ENCODE measurements around the gene SLC16A3. TPM values are rescaled to one million over a fixed set of nuclear protein-coding genes. Genes with fewer than 3 reads are reported as not detected.
A peak's percentile ranks its signal among the peaks of the same experiment; 100 is the strongest.

SLC16A3 gene
- total RNA-seq, 4 donors from 2014 or later = 11.2 to 38.5 (median 22.1) TPM

DNA sequence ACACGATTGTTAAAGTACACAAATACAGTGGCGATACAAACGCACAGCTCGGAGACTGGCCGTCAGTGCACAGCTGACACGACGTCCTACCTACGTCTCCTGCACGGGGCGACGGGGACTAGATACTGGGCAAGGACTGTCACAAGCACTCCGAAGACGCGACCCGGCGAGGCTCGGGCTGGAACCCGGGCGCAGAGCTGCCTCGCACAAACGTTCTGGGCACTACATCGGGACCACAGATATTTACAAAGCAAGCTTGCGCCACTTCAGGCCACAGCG lies 13.8 kb downstream of the SLC16A3 start:
- no peaks in the 10 kb centered on the region for H3K9me3 ChIP-seq
- peak overlapping the region in 1 of 2 donors; percentile 13 for H3K4me3 ChIP-seq
- H3K4me1 ChIP-seq = peaks cover 12 to 100% (median 77%) of the 10 kb centered on the region in 3 donors
- peaks cover 0 to 63% of the 10 kb centered on the region in 2 donors for H3K36me3 ChIP-seq
- TF ChIP-seq CTCF (IDR thresholded peaks at IDR 0.05) = no peak
- TF ChIP-seq POLR2AphosphoS5 (IDR thresholded peaks at IDR 0.05) = no peak
- no peak for TF ChIP-seq EP300 (IDR thresholded peaks at IDR 0.05)
- TF ChIP-seq POLR2A (IDR thresholded peaks at IDR 0.05) = no peak
- peak overlapping the region; percentile 13 to 86 (median 83) for H3K27ac ChIP-seq
- no peak for ATAC-seq
- WGBS, 2 donors (ENCODE audit: low coverage in 1 of 2) = 30 to 70% methylated on average over 8 to 10 of the region's 24 CpGs
- no peaks in the 10 kb centered on the region for H3K27me3 ChIP-seq

DNA sequence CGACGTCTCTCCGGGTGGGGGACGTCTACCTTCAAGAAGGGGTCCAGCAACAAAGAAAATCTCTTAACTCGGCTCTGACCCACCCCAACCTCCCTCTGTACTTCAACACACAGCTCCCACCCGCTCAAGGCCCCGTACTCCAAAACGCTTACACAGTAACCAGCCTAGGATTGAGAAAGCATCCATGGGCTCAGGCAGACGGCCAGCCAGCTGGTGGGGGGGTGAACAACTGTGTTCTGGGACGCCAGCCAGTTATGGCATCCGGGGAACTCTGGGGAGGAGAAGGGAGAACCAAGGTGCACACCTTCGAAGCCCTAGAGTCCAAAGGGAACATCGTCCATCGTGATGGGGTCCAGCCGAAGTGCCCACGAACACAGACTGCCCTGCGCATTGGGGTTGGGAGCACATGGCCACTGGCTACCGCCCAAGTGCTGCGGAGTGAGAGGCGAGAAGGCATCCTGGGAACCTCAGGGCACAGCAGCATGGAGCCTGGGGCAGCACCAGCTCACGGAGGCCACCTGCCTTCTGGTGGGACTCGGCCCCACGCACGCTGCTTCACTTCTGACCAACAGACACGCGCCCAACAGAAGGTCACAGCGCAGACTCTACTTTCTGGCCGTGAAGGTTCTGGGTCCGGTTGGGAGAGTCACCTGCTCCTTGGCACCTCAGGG lies 14.3 kb downstream of the SLC16A3 start:
- WGBS, 2 donors (ENCODE audit: low coverage in 1 of 2) = 30 to 44% methylated on average over 3 to 7 of the region's 29 CpGs
- TF ChIP-seq POLR2A (IDR thresholded peaks at IDR 0.05) (no peak), POLR2AphosphoS5 (IDR thresholded peaks at IDR 0.05) (peak; percentile 89), CTCF (IDR thresholded peaks at IDR 0.05) (peak in 1 of 4 experiments; percentile 4)
- peak; percentile 65 for ATAC-seq
- Histone ChIP-seq H3K27ac (peak overlapping the region; percentile 13 to 86 (median 83)), H3K4me3 (peak overlapping the region in 1 of 2 donors; percentile 13), H3K36me3 (peaks cover 0 to 64% of the 10 kb centered on the region in 2 donors), H3K27me3 (no peaks in the 10 kb centered on the region), H3K9me3 (no peaks in the 10 kb centered on the region), H3K4me1 (peaks cover 12 to 100% (median 75%) of the 10 kb centered on the region in 3 donors)

DNA sequence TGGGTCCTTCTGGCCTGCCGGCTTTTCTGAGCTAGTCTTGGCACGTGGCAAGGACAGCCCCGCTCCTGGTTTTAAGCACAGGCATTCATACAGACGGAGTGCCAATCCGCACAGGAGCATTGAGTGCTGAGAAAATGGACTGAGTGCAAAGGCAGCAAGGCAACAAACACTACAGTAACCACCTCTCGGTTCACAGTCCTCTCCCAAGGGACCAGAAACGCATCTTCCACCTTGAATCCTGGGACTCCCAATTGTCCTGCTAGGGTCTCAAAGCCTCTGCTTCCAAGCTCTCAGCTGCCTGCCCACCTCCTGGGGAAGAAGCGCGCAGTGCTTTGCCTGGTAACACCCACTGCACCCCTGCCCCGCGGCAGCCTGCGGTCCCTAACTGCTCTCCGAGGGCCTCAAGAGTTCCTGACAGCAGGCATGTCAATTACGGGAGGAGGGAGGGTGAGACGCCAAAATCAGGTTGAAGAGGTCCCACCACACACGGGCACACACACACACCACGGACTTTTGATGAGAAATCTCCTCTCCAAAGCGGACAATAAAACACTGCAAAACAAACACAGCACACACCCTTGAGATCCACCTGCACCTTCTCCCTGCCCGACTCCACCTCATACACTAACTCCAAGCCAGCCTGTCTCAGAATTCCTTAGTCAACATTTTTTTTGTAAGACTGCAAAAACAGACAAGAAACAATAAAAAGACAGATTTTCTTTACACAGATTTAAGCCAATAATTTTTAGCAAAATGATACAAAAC lies 15.0 kb downstream of the SLC16A3 start:
- Histone ChIP-seq H3K27ac (peak overlapping the region in 3 of 4 donors; percentile 81 to 86 (median 85)), H3K27me3 (no peaks in the 10 kb centered on the region), H3K4me3 (no peak overlapping the region), H3K4me1 (peaks cover 12 to 100% (median 68%) of the 10 kb centered on the region in 3 donors), H3K9me3 (no peaks in the 10 kb centered on the region), H3K36me3 (peaks cover 0 to 71% of the 10 kb centered on the region in 2 donors)
- no peak for TF ChIP-seq POLR2A (IDR thresholded peaks at IDR 0.05)
- no peak for TF ChIP-seq CTCF (IDR thresholded peaks at IDR 0.05)
- no peak for TF ChIP-seq POLR2AphosphoS5 (IDR thresholded peaks at IDR 0.05)
- TF ChIP-seq EP300 (IDR thresholded peaks at IDR 0.05) = no peak
- 83 to 85% methylated on average over 1 to 6 of the region's 19 CpGs for WGBS, 2 donors (ENCODE audit: low coverage in 1 of 2)
- ATAC-seq = no peak

DNA sequence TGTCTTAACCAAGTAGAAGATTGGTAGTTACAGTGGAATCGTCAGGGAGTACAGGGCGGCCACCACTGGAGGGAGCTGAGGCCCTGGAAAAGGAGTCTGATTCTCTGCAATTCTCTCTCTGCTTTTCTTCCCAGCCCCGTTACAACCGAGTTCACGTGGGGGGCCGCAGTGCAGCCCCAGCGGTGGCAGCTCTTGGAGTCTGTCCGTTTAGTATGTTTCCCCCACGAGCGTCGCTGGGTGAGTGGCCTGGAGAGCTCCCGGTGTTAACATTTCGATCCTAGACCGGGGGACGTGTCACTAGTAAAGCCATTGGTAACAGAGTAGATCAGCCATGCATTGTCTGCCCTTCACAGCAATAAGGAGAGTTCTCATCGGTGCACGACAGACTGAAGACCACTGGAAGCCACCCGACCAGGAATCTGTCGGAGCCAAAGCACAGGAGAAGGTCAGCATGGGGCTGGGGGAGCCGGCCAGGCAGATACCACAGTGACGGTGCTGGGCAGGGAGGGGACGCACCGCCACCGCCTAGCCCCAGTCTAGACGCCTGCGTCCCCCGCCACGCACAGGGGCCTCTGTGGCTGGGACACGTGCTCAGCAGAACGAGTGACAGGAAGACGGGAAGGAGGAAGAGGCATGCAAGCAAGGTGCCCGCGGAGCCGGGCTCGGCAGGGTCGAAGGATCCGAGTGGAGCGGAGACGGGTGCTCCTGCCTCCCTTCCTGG lies 15.7 kb downstream of the SLC16A3 start:
- peaks cover 12 to 99% (median 61%) of the 10 kb centered on the region in 3 donors for H3K4me1 ChIP-seq
- H3K4me3 ChIP-seq = no peak overlapping the region
- peak overlapping the region in 3 of 4 donors; percentile 17 to 86 (median 83) for H3K27ac ChIP-seq
- 44 to 57% methylated on average over 3 to 14 of the region's 39 CpGs for WGBS, 2 donors (ENCODE audit: low coverage in 1 of 2)
- ATAC-seq = no peak
- TF ChIP-seq CTCF (IDR thresholded peaks at IDR 0.05) (peak in 3 of 4 experiments; percentile 60 to 68 (median 62)), EP300 (IDR thresholded peaks at IDR 0.05) (no peak), POLR2AphosphoS5 (IDR thresholded peaks at IDR 0.05) (no peak), POLR2A (IDR thresholded peaks at IDR 0.05) (no peak)
- no peaks in the 10 kb centered on the region for H3K27me3 ChIP-seq
- H3K36me3 ChIP-seq = peaks cover 0 to 72% of the 10 kb centered on the region in 2 donors
- no peaks in the 10 kb centered on the region for H3K9me3 ChIP-seq

Data from gastroesophageal sphincter (tissue), 4 donors.